M059J (cell line): ENCODE data around the gene AGFG2. TPM values are rescaled to one million over a fixed set of nuclear protein-coding genes. Genes with fewer than 3 reads are reported as not detected.

Source experiments
- DNase-seq: peaks from one replicate; pipeline ENCODE4 v3.0.0-alpha.2; 2012; ENCODE audit warnings: low read depth
- total RNA-seq: library from RNA; depleted of rRNA; stranded (reverse); fragments of >200 nt; shearing (Covaris generic); gene quantifications from 2 replicates; pipeline ENCODE4 v1.2.3, GENCODE V29; 2014

AGFG2 gene
- total RNA-seq, 1 experiment from 2014 or later, result 24.0 TPM

DNA sequence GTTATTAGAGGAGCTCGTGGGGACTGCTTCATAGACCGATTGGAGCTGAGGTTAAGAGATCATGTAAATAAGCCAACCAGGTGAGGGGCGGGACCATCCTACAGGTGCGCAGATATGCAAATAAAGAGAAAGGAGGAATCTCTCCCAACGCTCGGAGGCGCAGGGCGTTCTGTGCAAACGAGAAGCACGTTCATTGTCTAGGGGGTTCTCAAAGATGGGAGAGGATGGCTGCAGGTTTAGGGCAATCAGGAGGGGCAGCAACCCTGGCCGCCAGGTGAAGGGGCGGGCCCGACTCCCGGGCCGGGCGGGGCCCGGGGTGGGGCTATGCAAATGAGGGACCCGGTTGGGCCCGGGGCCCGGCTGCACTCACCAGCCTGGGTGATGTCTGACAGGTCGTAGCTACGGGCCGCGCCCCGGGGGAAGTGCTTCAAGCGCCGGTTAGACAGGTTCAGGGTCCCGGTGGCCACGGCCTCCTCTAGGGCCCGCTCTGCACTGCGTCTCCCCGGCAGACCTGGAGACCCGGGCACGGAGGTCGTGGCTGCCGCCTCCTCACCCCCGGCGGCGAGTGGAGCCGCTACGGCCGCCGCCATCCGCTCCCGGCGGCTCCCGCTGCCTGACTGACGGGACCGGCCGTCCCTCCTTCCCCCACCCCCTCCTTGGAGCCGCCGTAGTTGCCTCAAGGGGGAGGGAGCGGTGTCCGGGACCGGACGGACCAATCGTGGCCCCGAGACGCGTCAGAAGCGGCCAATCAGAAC is 46.7 kb downstream of the AGFG2 start, which contains the start of gene LRCH4:
LRCH4 (minus strand) TSS at position 619 of the 755 bp plus-strand sequence; CDS start at position 590, 29 bp downstream.
- DNase-seq, result peak; percentile 38

- peak; percentile 100 for DNase-seq
These were observed 47.4 kb downstream of the AGFG2 start, which contains the start of gene FBXO24 for GRCh38 chr7:100586266-100587025. Gene FBXO24 (plus strand): TSS chr7:100586328. CDS start chr7:100586626, 298 bp downstream.

GRCh38 chr7:100588438-100588837 is 49.4 kb downstream of the AGFG2 start:
- peak; percentile 51 for DNase-seq

- DNase-seq, result no peak
These were observed 50.4 kb downstream of the AGFG2 start for GRCh38 chr7:100589341-100589947.

DNA sequence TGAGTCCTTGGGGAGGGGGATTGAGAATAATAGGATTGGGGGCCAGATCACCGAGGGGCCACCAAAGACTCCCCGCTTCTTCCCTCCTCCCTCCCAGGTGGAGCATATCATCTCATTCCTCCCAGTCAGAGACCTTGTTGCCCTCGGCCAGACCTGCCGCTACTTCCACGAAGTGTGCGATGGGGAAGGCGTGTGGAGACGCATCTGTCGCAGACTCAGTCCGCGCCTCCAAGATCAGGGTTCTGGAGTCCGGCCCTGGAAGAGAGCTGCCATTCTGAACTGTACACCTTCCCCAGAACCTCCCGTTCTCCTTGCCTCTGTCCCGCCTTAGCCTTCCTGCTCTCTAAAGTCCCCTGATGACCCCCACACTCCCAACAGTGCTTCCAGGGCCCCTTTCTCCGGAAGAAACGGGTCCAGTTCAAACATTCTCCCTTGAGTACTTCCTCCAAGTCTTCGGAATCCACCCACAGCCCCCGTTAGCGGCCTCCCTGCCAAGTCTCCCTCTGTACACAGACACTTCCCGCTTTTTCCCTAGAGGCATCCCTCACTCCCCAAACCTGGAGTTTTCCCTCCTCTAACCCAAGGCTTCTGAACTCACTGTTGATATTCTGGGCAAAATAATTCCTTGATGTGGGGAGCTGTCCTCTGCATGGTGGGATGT is 51.2 kb downstream of the AGFG2 start:
- no peak for DNase-seq

DNA sequence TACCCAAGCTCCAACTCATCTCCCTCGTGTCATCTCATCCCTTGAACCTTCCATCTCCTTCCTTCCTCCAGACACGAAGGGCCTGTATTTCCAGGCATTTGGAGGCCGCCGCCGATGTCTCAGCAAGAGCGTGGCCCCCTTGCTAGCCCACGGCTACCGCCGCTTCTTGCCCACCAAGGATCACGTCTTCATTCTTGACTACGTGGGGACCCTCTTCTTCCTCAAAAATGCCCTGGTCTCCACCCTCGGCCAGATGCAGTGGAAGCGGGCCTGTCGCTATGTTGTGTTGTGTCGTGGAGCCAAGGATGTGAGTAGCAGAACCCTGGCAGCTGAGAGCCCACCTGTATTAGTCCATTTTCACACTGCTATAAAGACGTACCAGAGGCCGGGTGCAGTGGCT is 52.6 kb downstream of the AGFG2 start:
- DNase-seq, result no peak

GRCh38 chr7:100595188-100595587 is 56.2 kb downstream of the AGFG2 start:
- no peak for DNase-seq

- DNase-seq, result peak; percentile 35
These were observed 59.4 kb downstream of the AGFG2 start for GRCh38 chr7:100598425-100598824.

DNA sequence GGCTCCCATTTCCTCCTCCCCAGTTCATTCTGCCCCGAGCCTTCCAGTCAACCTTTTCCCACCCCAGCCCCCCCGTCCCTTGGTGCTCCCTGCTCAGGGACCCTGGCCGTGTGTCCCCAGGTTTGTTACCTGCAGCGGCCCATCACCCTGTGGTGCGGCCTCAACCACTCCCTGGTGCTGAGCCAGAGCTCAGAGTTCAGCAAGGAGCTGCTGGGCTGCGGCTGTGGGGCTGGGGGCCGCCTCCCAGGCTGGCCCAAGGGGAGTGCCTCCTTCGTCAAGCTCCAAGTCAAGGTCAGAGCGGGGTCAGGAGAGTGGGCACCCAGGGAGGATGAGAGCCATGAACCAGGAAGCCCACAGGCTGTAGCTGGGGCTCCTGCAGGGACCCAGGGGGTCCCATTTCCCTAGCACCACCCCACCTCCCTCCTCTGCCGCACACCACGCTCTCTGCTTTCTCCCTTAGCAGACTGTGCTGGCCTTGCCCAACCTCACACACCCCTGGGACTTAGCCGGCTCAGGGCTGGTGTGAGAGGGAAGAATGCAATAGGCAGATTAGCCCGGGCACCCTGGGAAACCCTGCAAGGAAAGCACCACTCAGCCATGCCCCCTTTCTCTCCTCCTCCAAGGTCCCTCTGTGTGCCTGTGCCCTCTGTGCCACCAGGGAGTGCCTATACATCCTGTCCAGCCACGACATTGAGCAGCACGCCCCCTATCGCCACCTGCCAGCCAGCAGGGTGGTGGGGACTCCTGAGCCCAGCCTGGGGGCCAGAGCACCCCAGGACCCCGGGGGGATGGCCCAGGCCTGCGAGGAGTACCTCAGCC is 61.1 kb downstream of the AGFG2 start:
- DNase-seq, result no peak

GRCh38 chr7:100600730-100601038 is 61.7 kb downstream of the AGFG2 start:
- no peak for DNase-seq

DNA sequence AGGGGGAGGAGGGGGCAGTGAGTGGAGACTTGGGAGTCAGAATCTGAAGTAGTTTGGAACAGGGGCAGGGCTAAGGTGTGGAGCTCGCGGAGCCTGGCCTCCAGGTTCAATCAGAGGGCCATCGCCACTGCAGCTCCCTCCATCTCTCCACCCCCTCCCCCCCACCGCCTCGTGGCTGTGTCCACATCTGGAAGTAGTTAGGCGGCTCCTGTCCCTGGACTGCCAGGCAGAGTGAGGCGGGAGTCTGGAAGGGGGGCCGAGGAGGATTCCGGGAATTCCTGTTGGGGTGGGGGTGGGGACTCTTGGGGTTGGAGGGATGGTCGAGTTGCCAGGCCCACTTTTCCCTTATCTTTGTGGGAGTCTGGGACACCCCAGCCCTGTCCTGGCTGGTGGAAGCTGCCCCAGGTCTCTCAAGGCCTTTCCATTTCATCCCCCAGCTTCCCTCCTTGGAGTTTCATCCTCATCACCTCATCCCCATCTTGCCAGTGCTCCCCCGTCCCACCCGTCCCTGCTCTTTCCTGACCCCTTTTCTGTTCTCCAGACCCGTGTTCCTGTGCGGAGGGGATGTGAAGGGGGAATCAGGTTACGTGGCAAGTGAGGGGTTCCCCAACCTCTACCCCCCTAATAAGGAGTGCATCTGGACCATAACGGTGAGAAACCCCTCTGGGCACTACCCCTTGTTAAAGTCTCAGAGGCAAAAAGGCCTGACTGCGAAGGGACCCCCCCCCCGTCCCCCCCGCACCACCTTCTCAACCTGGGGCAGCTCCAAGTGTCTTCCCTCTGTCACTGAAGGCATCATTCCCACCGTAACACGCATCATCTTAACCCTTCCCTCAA is 64.1 kb downstream of the AGFG2 start:
- DNase-seq, result peak; percentile 87

GRCh38 chr7:100603726-100604027 is 64.7 kb downstream of the AGFG2 start:
- DNase-seq, result peak; percentile 49

- DNase-seq, result peak; percentile 82
These were observed 65.3 kb downstream of the AGFG2 start for GRCh38 chr7:100604028-100604975.

- no peak for DNase-seq
These were observed 66.2 kb downstream of the AGFG2 start for GRCh38 chr7:100604976-100605911.

DNA sequence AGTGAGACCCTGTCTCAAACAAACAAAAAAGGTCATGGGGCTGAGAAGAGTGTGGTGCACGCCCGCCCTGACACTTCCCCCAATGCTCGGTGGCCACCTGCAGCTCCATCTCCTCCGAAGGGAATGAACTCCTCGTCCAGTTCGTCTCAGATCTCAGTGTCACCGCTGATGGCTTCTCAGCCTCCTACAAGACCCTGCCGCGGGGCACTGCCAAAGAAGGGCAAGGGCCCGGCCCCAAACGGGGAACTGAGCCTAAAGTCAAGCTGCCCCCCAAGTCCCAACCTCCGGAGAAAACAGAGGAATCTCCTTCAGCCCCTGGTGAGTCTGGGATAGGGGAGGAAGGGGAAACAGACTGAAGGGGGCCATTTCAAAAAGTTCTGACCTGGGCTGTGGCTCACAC is 67.3 kb downstream of the AGFG2 start:
- no peak for DNase-seq

- no peak for DNase-seq
These were observed 68.1 kb downstream of the AGFG2 start for GRCh38 chr7:100607111-100607510.

DNA sequence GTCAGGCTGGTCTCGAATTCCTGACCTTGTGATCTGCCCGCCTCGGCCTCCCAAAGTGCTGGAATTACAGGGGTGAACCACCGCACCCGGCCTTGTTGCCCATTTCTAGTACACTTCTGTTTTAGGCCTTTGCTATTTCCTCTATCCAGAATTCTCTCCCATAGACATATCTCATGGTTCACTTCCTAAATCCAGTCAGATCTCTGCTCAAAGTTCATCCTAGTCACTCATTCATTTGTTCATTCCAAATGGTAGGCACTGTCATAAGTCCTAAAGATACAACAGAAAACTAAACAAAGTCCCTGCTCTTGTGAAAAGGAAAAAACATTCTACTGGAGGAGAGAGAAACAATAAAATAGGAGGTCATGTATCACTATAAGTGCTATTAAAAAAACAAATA is 71.0 kb downstream of the AGFG2 start:
- no peak for DNase-seq
